HG03103 (cell line): Measurements from ENCODE around the gene MARK3.
"Not testable (repeated sequence)": the region's sequence is repeated elsewhere in the genome, so short reads cannot be mapped to it uniquely, and the experiment has no call there.

Experiments used
- ATAC-seq: cut with Tn5 transposase; IDR thresholded peaks from one replicate; pipeline ENCODE4 v1.9.1; 2021; ENCODE audit warnings: low read depth; ENCODE audit not compliant: unreplicated experiment

The MARK3 gene

DNA sequence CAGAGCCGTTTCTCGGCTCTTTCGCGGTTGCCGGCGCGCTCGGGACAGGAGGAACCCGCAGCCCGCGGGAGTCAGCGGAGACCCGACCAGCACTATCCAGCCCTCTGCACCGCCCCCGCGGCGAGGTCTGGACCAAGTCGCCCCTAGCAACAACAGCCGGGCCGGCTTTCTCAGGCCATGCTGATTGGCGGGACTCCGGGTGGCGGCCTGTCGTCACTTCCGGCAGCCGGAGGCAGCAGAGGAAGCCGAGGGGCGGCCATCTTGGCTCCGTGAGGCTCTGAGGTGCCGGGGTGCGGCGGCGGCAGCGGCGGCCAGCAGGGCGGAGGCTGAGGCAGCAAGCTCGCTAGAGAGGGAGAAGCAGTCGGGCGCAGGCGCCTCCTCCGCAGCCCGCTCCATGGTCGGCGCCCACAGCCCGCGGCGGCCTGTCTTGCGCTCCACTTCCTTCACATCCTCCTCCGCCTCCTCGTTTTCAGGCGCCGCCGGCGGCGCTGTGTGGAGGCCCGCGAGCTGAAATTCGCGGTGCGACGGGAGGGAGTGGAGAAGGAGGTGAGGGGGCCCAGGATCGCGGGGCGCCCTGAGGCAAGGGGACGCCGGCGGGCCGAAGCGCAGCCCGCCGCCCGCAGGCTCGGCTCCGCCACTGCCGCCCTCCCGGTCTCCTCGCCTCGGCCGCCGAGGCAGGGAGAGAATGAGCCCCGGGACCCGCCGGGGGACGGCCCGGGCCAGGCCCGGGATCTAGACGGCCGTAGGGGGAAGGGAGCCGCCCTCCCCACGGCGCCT is at the start of gene MARK3:
Gene MARK3 (plus strand): TSS at position 264 of the 777 bp plus-strand sequence. CDS start 615 bp downstream, outside the sequence.
- peak; percentile 91 for ATAC-seq

DNA sequence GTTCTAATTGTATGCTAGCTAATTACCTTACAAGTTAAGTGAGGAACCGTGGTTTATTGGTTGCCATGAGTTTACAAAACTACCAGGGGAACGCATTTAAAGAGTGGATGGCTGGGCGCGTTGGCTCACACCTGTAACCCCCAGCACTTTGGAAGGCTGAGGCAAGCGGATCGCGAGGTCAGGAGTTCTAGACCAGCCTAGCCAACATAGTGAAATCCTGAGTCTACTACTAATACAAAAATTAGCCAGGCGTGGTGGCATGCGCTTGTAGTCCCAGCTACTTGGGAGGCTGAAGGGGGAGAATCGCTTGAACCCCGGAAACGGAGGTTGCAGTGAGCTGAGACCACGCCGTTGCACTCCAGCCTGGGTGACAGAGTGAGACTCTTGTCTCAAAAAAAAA is 49.0 kb upstream of the MARK3 start:
- ATAC-seq, result no peak

DNA sequence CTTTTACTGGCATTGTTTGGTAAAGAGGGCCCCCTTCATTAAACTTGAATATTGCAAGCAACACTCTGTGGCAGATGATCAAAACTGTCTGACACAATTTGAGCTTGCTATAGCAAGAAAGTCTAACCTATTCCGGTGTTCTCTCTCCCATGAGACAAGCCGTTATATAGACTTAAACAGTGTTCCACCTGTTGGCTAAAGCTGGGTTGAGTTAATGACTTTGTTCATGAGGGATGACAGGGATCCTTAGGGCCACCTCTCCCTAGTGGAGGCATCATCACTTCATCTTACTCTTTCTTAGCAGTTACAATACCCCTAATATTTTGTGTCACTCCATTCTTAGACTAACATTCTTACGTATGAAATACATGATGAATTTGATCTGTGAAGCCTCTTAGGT is 47.4 kb upstream of the MARK3 start:
- ATAC-seq, result no peak

DNA sequence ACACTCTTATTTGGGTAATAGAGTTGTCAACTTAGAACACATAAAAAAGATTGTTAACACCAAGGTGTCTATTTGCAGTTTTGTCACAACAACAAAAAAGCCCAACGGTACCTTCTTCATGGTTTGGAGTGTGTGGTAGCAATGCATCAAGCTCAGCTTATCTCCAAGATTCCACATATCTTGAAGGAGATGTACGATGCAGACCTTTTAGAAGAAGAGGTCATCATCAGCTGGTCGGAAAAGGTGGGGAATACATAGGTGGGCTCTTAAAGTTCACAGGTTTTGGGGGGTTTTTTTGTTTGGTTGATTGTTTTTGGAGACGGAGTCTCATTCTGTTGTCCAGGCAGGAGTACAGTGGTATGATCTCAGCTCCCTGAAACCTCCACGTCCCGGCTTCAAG is 45.7 kb upstream of the MARK3 start:
- ATAC-seq, result no peak

DNA sequence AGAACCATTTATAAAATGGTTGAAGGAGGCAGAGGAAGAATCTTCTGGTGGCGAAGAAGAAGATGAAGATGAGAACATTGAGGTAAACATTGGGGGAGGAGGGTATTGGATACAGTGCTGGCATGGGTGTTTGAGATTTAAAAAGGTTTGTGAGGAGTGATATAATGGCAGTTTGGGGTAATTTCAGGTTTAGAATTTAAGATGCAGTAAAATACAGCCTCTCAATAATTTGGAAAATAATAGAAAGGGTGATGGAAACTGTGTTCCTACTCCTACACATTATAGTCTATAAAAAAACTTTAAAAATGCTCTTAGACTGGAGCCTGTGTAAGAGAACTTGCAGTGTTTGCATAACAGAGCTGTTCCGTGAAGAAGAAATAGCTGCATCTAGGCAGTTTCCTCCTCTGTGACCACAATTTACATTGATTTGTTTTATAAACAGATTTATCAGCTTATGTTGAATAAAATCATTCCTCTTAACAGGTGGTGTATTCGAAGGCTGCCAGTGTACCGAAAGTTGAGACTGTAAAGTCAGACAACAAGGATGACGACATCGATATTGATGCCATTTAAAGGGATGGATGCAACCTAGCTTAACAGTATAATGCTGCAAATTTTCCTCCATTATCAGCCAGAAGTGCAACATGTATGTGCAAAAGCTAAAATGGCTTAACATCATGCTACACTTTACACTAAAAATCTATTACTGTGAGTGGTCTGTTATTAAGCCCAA is 44.6 kb upstream of the MARK3 start:
- no peak for ATAC-seq

DNA sequence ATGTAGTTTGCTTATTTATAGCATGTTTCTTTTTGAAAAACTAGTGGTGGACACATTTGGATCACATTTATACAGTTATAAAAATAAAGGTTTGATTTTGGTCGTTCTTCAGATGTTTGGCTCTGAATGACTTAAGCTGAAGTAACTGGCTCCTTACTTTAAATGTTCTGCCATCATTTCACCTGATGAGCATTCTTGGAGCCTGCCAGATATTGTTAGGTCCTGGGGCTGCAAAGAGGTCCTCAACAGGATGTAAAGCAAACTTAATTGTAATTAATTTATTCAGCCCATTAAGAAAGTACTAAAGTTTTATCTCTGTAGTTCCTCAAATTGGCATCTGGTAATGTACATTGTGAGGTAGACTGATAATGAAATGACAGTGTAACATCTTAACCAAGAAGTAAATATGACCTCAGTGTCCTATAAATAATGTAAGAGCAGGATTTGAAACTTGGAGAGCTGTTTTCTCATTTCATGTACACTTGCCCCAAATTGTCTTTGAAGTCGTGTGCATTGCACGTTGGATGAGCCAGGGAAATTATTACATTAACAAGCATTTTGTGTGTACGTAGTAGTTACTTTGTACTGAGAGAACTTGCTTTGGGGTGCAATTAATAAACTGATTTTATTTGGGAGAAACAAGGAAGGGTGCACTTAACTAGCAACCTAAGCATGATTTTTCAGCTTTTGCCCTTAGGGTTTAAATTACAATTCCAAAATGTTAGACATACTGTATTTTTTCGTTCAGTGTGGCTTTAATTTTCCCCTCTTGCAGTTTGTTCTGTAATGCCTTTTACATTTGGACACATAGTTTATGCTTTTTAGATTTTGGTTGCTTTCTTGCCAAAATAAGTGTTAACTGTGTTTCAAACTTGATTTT is 43.7 kb upstream of the MARK3 start:
- ATAC-seq, result no peak

DNA sequence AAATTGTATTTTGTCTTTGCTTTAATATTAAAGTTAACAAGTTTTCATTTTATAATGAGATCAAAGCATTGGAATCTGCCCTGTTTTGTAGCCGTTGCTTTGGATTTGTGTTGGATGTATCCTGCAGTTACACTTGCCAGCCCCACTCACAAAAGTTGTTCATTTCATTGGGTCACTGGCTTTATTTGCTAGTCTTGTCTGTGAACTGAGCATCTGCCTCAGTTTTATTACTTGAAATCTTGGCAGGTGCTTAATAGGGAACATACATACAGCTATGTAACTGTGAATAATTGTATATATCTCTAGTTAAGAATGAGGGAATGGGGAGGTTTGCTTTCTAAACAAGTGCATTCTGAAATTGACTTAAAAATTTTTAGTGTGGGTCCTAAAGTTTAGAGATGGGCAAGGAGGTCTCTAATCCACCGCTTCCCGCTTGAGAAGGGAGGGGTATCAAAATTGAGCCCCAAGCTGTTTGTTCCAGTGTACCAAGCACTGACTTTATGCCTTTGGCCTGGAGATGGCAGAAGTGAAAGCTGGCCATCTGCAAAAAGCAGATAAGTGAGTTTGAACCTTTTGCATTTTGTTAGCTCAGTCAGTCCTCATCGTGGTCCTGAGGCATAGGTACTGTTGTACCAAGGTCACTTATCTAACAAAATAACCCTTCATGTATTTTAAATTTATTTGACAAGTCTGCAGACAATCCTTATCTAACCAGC is 41.9 kb upstream of the MARK3 start:
- no peak for ATAC-seq

DNA sequence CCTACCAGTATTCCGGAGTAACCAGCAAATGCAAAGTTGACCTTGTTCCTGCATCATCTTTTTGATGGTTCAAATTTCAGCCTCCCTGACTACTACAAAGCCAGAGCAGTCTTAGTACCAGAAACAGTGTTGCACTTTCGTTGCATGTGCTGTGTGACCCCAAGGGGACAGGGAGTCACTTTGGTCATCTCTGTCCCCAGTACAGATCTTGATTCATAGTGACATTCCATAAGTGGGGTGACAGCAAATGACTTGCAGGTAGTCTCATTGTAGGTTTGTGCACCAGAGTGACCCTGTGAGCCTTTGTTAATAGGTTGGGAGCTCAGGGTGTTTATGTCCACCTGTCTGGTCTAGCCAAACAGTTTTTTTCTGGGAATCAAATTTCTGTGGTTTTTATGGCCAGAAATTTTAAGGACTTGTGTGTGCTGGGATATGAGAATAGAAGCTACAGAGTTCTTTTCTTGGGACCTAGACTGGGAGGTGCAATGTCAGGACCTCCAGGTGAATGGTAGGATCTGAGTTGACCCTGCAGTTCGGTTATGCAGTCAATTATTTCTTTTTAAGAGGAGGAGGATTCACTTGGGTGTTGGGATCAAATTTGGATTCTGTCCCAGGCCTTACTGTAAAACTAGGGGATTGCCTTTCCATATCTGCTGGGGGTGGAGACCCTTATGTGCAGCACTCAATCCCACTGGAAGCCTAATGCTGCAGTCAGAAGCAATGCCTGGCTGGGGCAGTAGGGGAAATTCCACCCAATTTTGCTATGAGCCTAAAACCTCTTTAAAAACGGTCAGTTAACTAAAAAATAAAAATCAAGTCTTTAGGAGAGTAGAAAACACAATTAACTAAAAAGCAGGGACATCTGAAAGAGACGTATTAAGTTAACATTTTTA is 41.1 kb upstream of the MARK3 start:
- no peak for ATAC-seq

DNA sequence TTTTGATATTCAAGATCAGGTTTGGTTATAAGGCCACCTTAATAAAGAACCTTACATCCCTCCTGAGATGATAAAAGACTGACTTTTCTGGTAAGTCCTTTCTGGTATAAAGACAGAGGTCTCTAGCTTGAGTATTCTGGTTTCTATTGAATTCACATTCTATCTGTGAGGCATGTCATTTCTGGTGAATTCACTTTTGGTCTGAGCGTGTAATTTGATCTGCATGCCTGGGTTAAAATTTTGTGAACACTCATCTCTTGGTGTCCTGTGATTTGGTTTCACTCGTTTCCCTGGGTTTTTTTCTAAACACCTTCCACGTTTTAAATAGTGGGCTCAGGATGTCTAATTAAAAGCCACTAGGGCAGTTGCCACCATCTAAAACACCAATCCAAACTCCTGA is 38.9 kb upstream of the MARK3 start:
- ATAC-seq, result no peak

DNA sequence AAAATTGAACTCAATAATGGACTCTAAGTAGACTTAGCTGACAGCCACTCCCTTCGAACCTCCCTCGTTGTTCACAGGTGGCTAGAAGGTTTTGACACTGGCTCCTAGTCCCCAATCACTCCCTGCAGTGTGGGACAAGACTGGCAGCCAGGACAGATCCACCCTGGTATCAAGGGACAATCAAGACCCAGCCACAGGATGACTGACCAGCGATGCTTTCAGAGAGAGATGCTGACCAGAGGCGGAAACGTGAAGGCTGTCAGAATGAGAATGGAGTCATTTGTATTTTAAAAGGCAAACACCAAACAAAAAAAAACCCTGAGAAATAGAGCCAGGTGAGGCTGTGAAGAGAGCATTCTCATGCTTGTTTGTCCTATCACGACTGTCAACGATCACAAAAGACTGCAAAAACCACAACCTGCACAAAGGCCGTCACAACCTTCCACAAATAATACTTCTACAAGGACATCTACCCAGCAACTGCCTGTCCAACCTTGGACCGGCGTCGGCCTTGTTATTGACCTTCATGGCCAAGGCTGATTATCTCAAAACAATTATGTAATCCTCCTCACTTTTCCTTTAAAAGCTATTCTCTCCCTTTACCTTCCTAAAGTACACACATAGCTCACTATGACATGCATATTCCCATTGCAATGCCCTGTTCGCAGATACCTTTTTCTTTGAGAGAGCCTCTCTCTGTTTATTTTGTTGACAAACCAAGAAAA is 38.0 kb upstream of the MARK3 start:
- no peak for ATAC-seq

DNA sequence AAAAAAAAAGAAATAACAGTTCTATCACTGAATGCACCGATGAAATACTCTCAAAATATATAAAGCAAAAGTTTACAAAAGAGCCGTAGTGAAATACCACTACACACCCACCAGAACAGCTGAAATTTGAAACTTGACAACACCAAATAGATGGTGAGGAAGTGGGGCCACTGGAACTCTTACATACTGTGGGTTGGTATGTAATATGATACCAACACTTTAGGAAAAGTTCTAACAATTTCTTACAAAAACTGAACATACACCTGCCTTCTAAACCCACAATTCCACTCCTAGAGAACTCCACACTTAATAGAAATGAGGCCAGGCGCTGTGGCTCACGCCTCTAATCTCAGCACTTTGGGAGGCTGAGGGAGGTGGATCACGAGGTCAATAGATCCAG is 37.1 kb upstream of the MARK3 start:
- ATAC-seq, result no peak

DNA sequence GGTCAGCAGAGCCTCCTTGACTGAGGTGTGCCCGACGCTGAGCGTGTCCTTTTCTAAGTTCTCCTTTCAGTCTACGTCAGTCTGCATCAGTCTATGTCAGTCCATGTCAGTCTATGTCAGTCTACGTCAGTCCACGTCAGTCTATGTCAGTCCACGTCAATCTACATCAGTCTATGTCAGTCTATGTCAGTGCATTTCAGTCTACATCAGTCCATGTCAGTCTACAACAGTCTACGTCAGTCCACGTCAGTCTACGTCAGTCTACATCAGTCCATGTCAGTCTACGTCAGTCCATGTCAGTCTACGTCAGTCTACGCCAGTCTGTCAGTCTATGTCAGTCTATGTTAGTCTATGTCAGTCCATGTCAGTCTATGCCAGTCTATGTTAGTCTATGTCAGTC is 35.2 kb upstream of the MARK3 start:
- no peak for ATAC-seq

DNA sequence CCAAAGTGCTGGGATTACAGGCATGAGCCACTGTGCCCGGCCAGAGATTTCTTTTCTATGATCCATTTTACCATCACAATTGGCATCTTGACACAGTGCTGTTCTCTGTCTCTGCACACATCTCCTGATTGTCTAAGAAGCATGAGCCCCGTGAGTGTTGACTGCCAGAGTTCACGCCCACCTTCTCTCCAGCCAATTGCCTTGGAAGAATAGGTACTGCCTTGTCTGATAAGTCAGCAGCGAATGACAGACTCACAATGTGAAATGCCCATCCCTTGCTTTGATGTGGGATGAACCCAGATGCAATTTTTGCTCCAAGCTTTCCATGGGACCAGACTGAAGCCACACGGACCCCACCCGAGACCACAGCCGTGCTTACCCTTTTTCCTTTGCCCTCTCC is 31.9 kb upstream of the MARK3 start:
- ATAC-seq, result no peak

DNA sequence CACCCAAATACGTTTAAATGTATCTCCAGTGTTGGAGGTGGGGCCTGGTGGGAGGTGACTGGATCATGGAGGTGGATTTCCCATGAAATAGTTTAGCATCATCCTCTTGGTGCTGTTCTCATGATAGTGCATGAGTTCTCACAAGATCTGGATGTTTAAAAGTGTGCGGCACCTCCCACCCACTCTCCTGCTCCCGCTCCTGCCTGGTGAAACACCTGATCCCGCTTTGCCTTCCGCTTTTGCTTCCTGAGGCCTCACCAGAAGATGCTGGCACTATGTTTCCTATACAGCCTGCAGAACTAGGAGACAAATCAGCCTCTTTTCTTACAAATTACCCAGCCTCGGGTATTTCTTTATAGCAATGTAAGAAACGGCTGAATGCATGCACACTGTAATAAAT is 31.1 kb upstream of the MARK3 start:
- ATAC-seq, result no peak

DNA sequence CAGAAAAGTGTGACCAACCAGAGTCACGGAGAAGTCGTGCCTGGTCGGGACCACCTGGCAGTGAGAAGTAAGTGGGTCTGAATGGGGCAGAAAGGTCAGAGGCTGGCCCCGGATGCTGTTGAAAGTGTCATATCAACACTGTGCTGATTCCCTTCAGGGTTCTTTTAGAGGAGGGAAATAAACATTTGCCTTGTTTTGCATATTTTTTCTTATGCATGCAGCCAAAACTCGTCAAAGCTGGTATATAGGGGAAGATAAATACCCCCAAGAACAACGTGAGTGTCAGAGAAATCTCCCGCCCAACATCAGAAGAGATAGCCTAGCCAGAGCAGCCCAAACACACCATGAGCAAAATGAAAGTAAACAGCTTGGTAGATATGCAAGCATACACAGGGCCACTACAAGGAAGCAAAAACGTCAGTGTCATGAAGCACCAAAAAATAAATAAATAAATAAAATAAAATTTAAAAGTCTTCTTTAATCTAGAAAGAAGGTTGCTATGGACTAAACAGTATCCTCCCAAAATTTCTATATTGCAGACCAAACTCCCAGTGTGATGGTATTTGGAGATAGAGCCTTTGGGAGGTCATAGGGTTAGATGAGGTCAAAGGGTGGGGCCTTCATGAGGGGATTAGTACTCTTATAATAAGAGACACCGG is 29.1 kb upstream of the MARK3 start:
- ATAC-seq, result no peak

DNA sequence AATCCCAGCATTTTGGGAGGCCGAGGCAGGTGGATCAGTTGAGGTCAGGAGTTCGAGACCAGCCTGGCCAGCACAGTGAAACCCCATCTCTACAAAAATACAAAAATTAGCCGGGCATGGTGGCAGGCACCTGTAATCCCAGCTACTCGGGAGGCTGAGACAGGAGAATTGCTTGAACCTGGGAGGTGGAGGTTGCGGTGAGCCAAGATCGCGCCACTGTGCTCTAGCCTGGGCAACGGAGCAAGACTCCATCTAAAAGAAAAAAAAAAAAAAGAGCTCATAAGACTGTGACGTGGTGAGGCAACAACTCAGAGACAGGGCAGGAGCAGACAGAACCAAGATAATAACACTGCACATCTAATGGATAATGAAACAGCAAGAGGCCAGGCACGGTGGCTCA is 27.7 kb upstream of the MARK3 start:
- not testable (repeated sequence) for ATAC-seq

DNA sequence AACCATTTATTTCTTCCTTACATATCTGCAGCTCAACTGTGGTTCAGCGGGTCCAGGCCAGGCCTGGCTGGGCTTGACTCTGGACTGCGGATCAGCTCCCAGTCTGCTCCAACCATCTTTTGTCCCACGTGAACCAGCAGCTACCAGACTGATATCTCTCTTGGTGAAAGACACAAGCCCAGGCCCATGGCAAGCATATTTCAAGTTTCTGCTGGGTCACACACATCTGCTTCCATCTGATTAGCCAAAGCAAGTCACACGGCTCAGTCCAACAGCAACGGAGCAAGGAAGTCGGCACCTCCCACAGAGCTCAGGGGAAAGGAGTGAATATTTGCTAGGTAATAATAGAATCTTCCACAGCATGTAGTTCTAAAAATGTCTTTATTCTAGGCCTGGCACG is 24.7 kb upstream of the MARK3 start:
- ATAC-seq, result no peak

DNA sequence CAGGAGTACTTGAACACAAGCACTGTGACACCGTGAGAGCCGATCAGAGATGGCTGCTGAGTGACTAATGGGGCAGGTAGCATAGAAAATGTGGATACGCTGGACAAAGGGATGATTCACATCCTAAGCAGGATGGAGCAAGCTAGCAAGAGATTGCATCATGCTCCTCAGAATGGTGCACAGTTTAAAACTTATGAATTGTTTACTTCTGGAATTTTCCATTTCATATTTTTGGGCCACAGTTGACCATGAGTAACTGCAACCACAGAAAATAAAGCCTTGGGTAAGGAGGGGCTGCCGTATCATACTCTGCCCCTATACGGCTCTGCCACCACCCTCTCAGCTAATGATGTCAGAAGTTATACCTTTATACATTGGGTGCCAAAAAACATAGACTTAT is 23.3 kb upstream of the MARK3 start:
- ATAC-seq, result no peak
